GM19025 (cell line): ENCODE measurements around the gene PINK1.
A peak's percentile ranks its signal among the peaks of the same experiment; 100 is the strongest.
"Not testable (repeated sequence)": the region's sequence is repeated elsewhere in the genome, so short reads cannot be mapped to it uniquely, and the experiment has no call there.

ENCODE experiments used
- ATAC-seq: cut with Tn5 transposase; IDR thresholded peaks from one replicate; pipeline ENCODE4 v1.9.1; 2021; ENCODE audit warnings: mild to moderate bottlenecking, low read depth, moderate library complexity; ENCODE audit not compliant: unreplicated experiment

Gene PINK1

GRCh38 chr1:20633190-20634064, at the start of gene PINK1:
PINK1 (plus strand) TSS chr1:20633458; CDS start chr1:20633549, 91 bp downstream.
- peak; percentile 45 for ATAC-seq

GRCh38 chr1:20584890-20585289, 48.4 kb upstream of the PINK1 start:
- ATAC-seq: no peak

- ATAC-seq: no peak
These were observed 46.2 kb upstream of the PINK1 start for GRCh38 chr1:20586953-20587660.

GRCh38 chr1:20587661-20588053, 45.6 kb upstream of the PINK1 start:
- no peak for ATAC-seq

GRCh38 chr1:20588634-20589225, 44.5 kb upstream of the PINK1 start, which contains the start of gene CDA:
CDA (plus strand) TSS chr1:20589097; CDS start chr1:20589130, 33 bp downstream.
- ATAC-seq: no peak

GRCh38 chr1:20589331-20590278, 43.7 kb upstream of the PINK1 start:
- ATAC-seq: no peak

- ATAC-seq: no peak
These were observed 42.9 kb upstream of the PINK1 start for GRCh38 chr1:20590306-20590777.

- no peak for ATAC-seq
These were observed 39.5 kb upstream of the PINK1 start for GRCh38 chr1:20593756-20594155.

- ATAC-seq: no peak
These were observed 38.5 kb upstream of the PINK1 start for GRCh38 chr1:20594746-20595145.

- ATAC-seq: no peak
These were observed 37.2 kb upstream of the PINK1 start for GRCh38 chr1:20596106-20596505.

- ATAC-seq: no peak
These were observed 35.6 kb upstream of the PINK1 start for GRCh38 chr1:20597650-20598049.

- no peak for ATAC-seq
These were observed 33.1 kb upstream of the PINK1 start for GRCh38 chr1:20600156-20600555.

GRCh38 chr1:20601129-20601825, 32.0 kb upstream of the PINK1 start:
- no peak for ATAC-seq

- no peak for ATAC-seq
These were observed 30.3 kb upstream of the PINK1 start for GRCh38 chr1:20602851-20603450.

- ATAC-seq: no peak
These were observed 29.5 kb upstream of the PINK1 start for GRCh38 chr1:20603504-20604464.

GRCh38 chr1:20604678-20605077, 28.6 kb upstream of the PINK1 start:
- no peak for ATAC-seq

- ATAC-seq: not testable (repeated sequence)
These were observed 26.3 kb upstream of the PINK1 start for GRCh38 chr1:20606801-20607570.
